Transverse colon (tissue), 4 donors: ENCODE measurements around the gene ARHGAP6.

Source experiments
- CTCF ChIP-seq, 5 experiments: fragments of 200-600 bp in 3 of 5; fragments of 450-650 bp in 2 of 5; sonication (generic) in 3 of 5; IDR thresholded peaks; 1 replicate in 2 of 5; 2 replicates in 3 of 5; pipeline ENCODE4 v1.5.1; 2016 to 2017; ENCODE audit warnings: antibody characterized with exemption in 5 of 5, inconsistent platforms in 3 of 5, mild to moderate bottlenecking in 2 of 5, moderate library complexity in 1 of 5
- EP300 ChIP-seq: sonication (generic); formaldehyde crosslinking; IDR thresholded peaks from one replicate; pipeline ENCODE4 v1.6.1; 2017; ENCODE audit warnings: antibody characterized with exemption, low read depth
- POLR2A ChIP-seq: fragments of 450-650 bp; IDR thresholded peaks from one replicate; pipeline ENCODE4 v1.6.1; 2016; ENCODE audit warnings: antibody characterized with exemption, mild to moderate bottlenecking, moderate library complexity
- POLR2AphosphoS5 ChIP-seq, 3 donors: sonication (generic); formaldehyde crosslinking; IDR thresholded peaks; one replicate each; pipeline ENCODE4 v1.6.1; 2016; ENCODE audit warnings: antibody characterized with exemption in 3 of 3

- no peak for TF ChIP-seq CTCF (IDR thresholded peaks at IDR 0.05)
- no peak for TF ChIP-seq POLR2AphosphoS5 (IDR thresholded peaks at IDR 0.05)
- no peak for TF ChIP-seq EP300
- TF ChIP-seq POLR2A = no peak
These were observed 135.1 kb downstream of the ARHGAP6 start for GRCh38 chrX:11530621-11531020.
